H1 (cell line): ENCODE data around the gene PEAK3. TPM values are rescaled to one million over a fixed set of nuclear protein-coding genes. Genes with fewer than 3 reads are reported as not detected.

Source experiments
- CTCF ChIA-PET: fragments of 300-600 bp; sonication (Branson Sonifier 250); formaldehyde crosslinking; loops from one replicate; lab custom pipeline; 2021; ENCODE audit not compliant: partially characterized antibody; lab: Charles Lee
- POLR2A ChIA-PET: fragments of 300-600 bp; sonication (Branson Sonifier 250); formaldehyde crosslinking; loops from one replicate; lab custom pipeline; 2021; ENCODE audit warnings: inconsistent platforms; ENCODE audit not compliant: partially characterized antibody; lab: Charles Lee
- DNase-seq, 2 experiments: peaks; one replicate each; pipeline versions ENCODE4 v3.0.0 to v3.0.0-alpha.2; 2010 to 2022; ENCODE audit warnings: low spot score in 2 of 2, low read depth in 1 of 2, mixed read lengths in 1 of 2
- FAIRE-seq: peaks from 2 replicates; lab custom pipeline; 2011; peaks lifted over from hg19 to GRCh38; lab: Jason Lieb, UNC
- H2AFZ ChIP-seq: 2 replicates; pipeline ENCODE4 v1.8.1; 2012; ENCODE audit warnings: low read length, inconsistent platforms
- H2AK5ac ChIP-seq: 2 replicates; pipeline ENCODE4 v1.6.1; 2013; ENCODE audit warnings: low read depth, low read length
- H2BK120ac ChIP-seq: replicated peaks from 2 replicates; pipeline ENCODE3; 2013; ENCODE audit warnings: low read depth, low read length, inconsistent platforms
- H2BK12ac ChIP-seq: 2 replicates; pipeline ENCODE4 v1.6.1; 2013; ENCODE audit warnings: low read depth, low read length
- H2BK15ac ChIP-seq: 2 replicates; pipeline ENCODE4 v1.6.1; 2013; ENCODE audit warnings: low read length
- H2BK20ac ChIP-seq: 2 replicates; pipeline ENCODE4 v1.6.1; 2013; ENCODE audit warnings: low read length
- H2BK5ac ChIP-seq: 2 replicates; pipeline ENCODE4 v1.6.1; 2013; ENCODE audit warnings: low read depth, low read length
- H3K14ac ChIP-seq: 2 replicates; pipeline ENCODE4 v1.6.1; 2013; ENCODE audit warnings: inconsistent platforms; ENCODE audit not compliant: insufficient read length
- H3K18ac ChIP-seq: 2 replicates; pipeline ENCODE4 v1.6.1; 2013; ENCODE audit warnings: low read length; ENCODE audit errors: extremely low read depth
- H3K23ac ChIP-seq: 2 replicates; pipeline ENCODE4 v1.6.1; 2013; ENCODE audit warnings: inconsistent platforms; ENCODE audit not compliant: insufficient read length
- H3K23me2 ChIP-seq: 2 replicates; pipeline ENCODE4 v1.6.1; 2013; ENCODE audit warnings: low read depth, low read length
- H3K27ac ChIP-seq: 2 replicates; pipeline ENCODE4 v1.6.1; 2011; ENCODE audit warnings: low read depth, low read length, inconsistent platforms
- H3K27me3 ChIP-seq, 4 experiments: replicated peaks in 1 of 4; 1 replicate in 1 of 4; 2 replicates in 3 of 4; pipeline versions ENCODE4 v1.6.1 to v1.8.1; 2011 to 2013; ENCODE audit warnings: low read length in 3 of 4, mild to moderate bottlenecking in 3 of 4, inconsistent platforms in 2 of 4, mixed read lengths in 2 of 4, moderate library complexity in 1 of 4; ENCODE audit not compliant: control insufficient read depth in 3 of 4, insufficient read depth in 3 of 4; ENCODE audit errors: extremely low read depth in 1 of 4
- H3K36me3 ChIP-seq, 4 experiments: 2 replicates each; pipeline versions ENCODE4 v1.6.1 to v1.8.1; 2011 to 2013; ENCODE audit warnings: mild to moderate bottlenecking in 4 of 4, low read length in 3 of 4, moderate library complexity in 2 of 4, control low read depth in 1 of 4, inconsistent platforms in 1 of 4; ENCODE audit not compliant: insufficient read depth in 4 of 4, control insufficient read depth in 2 of 4
- H3K4ac ChIP-seq: replicated peaks from 2 replicates; pipeline ENCODE3; 2013; ENCODE audit warnings: low read length, low read depth, mixed read lengths, inconsistent platforms; ENCODE audit not compliant: insufficient read length
- H3K4me1 ChIP-seq, 4 experiments: replicated peaks in 1 of 4; 1 replicate in 1 of 4; 2 replicates in 3 of 4; pipeline versions ENCODE4 v1.6.1 to v1.8.1; 2011 to 2013; ENCODE audit warnings: low read length in 3 of 4, inconsistent platforms in 2 of 4, mixed read lengths in 1 of 4; ENCODE audit not compliant: insufficient read depth in 4 of 4, control insufficient read depth in 3 of 4
- H3K4me2 ChIP-seq, 2 experiments: 2 replicates each; pipeline versions ENCODE4 v1.6.1 to v1.8.1; 2011 to 2013; ENCODE audit warnings: low read depth in 2 of 2, low read length in 2 of 2, control low read depth in 1 of 2, inconsistent platforms in 1 of 2, mild to moderate bottlenecking in 1 of 2; ENCODE audit not compliant: insufficient read depth in 1 of 2
- H3K4me3 ChIP-seq, 4 experiments: fragments of 200-600, 300-600 bp in 1 of 4; sonication (generic), shearing (Covaris generic), sonication (Bioruptor Twin) in 1 of 4; 2 replicates each; pipeline versions ENCODE4 v1.5.1 to v1.8.1; 2011 to 2016; ENCODE audit warnings: low read length in 4 of 4, low read depth in 3 of 4, control low read depth in 2 of 4, inconsistent platforms in 2 of 4, mild to moderate bottlenecking in 2 of 4, mixed read lengths in 1 of 4, moderate library complexity in 1 of 4; ENCODE audit not compliant: insufficient read depth in 2 of 4; ENCODE audit errors: extremely low read depth in 1 of 4
- H3K56ac ChIP-seq: replicated peaks from 2 replicates; pipeline ENCODE3; 2013; ENCODE audit warnings: low read depth, mild to moderate bottlenecking, mixed read lengths, low read length, inconsistent platforms; ENCODE audit not compliant: insufficient read length
- H3K79me1 ChIP-seq: 2 replicates; pipeline ENCODE4 v1.6.1; 2013; ENCODE audit warnings: low read depth, low read length, control low read depth
- H3K79me2 ChIP-seq, 2 experiments: 2 replicates each; pipeline versions ENCODE4 v1.6.1 to v1.8.1; 2012 to 2013; ENCODE audit warnings: low read length in 2 of 2, mild to moderate bottlenecking in 2 of 2, inconsistent platforms in 1 of 2; ENCODE audit not compliant: insufficient read depth in 2 of 2, control insufficient read depth in 1 of 2
- H3K9ac ChIP-seq, 4 experiments: replicated peaks in 1 of 4; 1 replicate in 1 of 4; 2 replicates in 3 of 4; pipeline versions ENCODE4 v1.6.1 to v1.8.1; 2011 to 2013; ENCODE audit warnings: low read depth in 3 of 4, low read length in 3 of 4, control low read depth in 2 of 4, mild to moderate bottlenecking in 2 of 4, moderate library complexity in 2 of 4, inconsistent platforms in 1 of 4; ENCODE audit errors: extremely low read depth in 1 of 4
- H3K9me3 ChIP-seq, 2 experiments: 2 replicates each; pipeline versions ENCODE4 v1.6.1 to v1.8.1; 2012 to 2013; ENCODE audit warnings: mild to moderate bottlenecking in 2 of 2, moderate library complexity in 2 of 2, control low read depth in 1 of 2, inconsistent platforms in 1 of 2, low read depth in 1 of 2, low read length in 1 of 2, mixed read lengths in 1 of 2; ENCODE audit not compliant: insufficient read depth in 2 of 2
- H4K20me1 ChIP-seq, 2 experiments: replicated peaks in 1 of 2; 2 replicates each; pipeline versions ENCODE3 to v1.8.1; 2011 to 2013; ENCODE audit warnings: inconsistent platforms in 2 of 2, low read length in 2 of 2, mild to moderate bottlenecking in 1 of 2; ENCODE audit not compliant: insufficient read depth in 2 of 2, control insufficient read depth in 1 of 2
- H4K5ac ChIP-seq: 2 replicates; pipeline ENCODE4 v1.6.1; 2013; ENCODE audit warnings: low read length, low read depth, mixed read lengths, inconsistent platforms; ENCODE audit not compliant: insufficient read length
- H4K8ac ChIP-seq: 2 replicates; pipeline ENCODE4 v1.8.0; 2013; ENCODE audit warnings: mild to moderate bottlenecking, moderate library complexity, low read length, inconsistent platforms; ENCODE audit not compliant: insufficient read depth; ENCODE audit errors: extremely low read depth
- H4K91ac ChIP-seq: replicated peaks from 2 replicates; pipeline ENCODE3; 2013; ENCODE audit warnings: low read length, mixed read lengths, inconsistent platforms; ENCODE audit not compliant: insufficient read length
- CBX8 ChIP-seq: fragments of 300-800, 300-1000 bp; sonication (generic); IDR thresholded peaks from 2 replicates; pipeline ENCODE4 v1.7.1; 2016; ENCODE audit warnings: low read depth, low read length, borderline replicate concordance
- CEBPB ChIP-seq: IDR thresholded peaks from 2 replicates; pipeline ENCODE4 v1.6.1; 2012; ENCODE audit warnings: low read depth, low read length
- EGR1 ChIP-seq: IDR thresholded peaks from 2 replicates; pipeline ENCODE4 v1.6.1; 2011; ENCODE audit warnings: low read depth, low read length, borderline replicate concordance
- FOSL1 ChIP-seq: IDR thresholded peaks from 2 replicates; pipeline ENCODE4 v1.6.1; 2011; ENCODE audit warnings: mild to moderate bottlenecking, low read depth, low read length, moderate library complexity; ENCODE audit not compliant: insufficient read depth
- RAD21 ChIP-seq, 2 experiments: IDR thresholded peaks in 1 of 2; conservative IDR thresholded peaks in 1 of 2; 2 replicates each; pipeline ENCODE4 v1.6.1; 2011; ENCODE audit warnings: low read depth in 2 of 2, low read length in 2 of 2, improper control_type of control experiment in 1 of 2, inconsistent platforms in 1 of 2, mild to moderate bottlenecking in 1 of 2, moderate library complexity in 1 of 2
- SP1 ChIP-seq: IDR thresholded peaks from 2 replicates; pipeline ENCODE4 v1.6.1; 2011; ENCODE audit warnings: low read depth, low read length
- TEAD4 ChIP-seq: IDR thresholded peaks from 2 replicates; pipeline ENCODE4 v1.6.1; 2012; ENCODE audit warnings: low read depth, low read length, inconsistent platforms, mixed read lengths
- WGBS, 2 experiments: shearing (Covaris generic) in 1 of 2; methylation state at CpG; one replicate each; pipeline versions ENCODE4 v1.1.6 to v1.1.7; 2013 to 2015; ENCODE audit warnings: low lambda C conversion rate in 2 of 2, mixed read lengths in 2 of 2, inconsistent platforms in 1 of 2, low coverage in 1 of 2, missing lambda C conversion rate in 1 of 2; ENCODE audit not compliant: insufficient replicate concordance in 2 of 2, insufficient coverage in 1 of 2, insufficient read length in 1 of 2; ENCODE audit errors: extremely low coverage in 1 of 2, missing lambda C conversion rate in 1 of 2; 5-methylcytosine and 5-hydroxymethylcytosine counted together
- polyA plus RNA-seq, 7 experiments: library from polyadenylated mRNA; depleted of rRNA in 3 of 7; stranded (reverse) in 5 of 7; unstranded in 2 of 7; fragments of >200 nt in 5 of 7; fragments of 200-250 nt in 2 of 7; gene quantifications; 1 replicate in 5 of 7; 2 replicates in 1 of 7; 4 replicates in 1 of 7; pipeline versions ENCODE4 v1.2.1 to v1.2.3, GENCODE V29; 2011 to 2013; ENCODE audit warnings: missing spikeins in 2 of 7, mixed read lengths in 2 of 7
- total RNA-seq: library from RNA; stranded (reverse); fragmentation: NEBNext Ultra II Directional; extraction: Animal tissue kit (Norgen Biotek cat#: 25700); gene quantifications from 2 replicates; pipeline ENCODE4 v1.2.1, GENCODE V29; 2021

Gene PEAK3
- total and polyA plus RNA-seq, 2 of the 8 experiments (the other 6 are each of a cell fraction or from before 2014, with no cell fraction given) = not detected

GRCh38 chr19:2239173-2239572, 42.8 kb downstream of the PEAK3 start:
- no peaks in the 10 kb centered on the region for H3K27me3 ChIP-seq
- H3K14ac ChIP-seq = no peak overlapping the region
- H4K5ac ChIP-seq = no peak overlapping the region
- H3K4me3 ChIP-seq = peak overlapping the region in 3 of 4 experiments; percentile 21 to 81 (median 23); a peak in 5 of 8 replicates
- peaks cover 44 to 85% of the 10 kb centered on the region in 2 experiments for H3K79me2 ChIP-seq
- H2BK120ac ChIP-seq = no peak overlapping the region
- no peak overlapping the region; a peak in 1 of 7 replicates for H3K9ac ChIP-seq
- peaks cover 7 to 18% (median 13%) of the 10 kb centered on the region in 4 experiments; a peak in 7 of 8 replicates for H3K36me3 ChIP-seq
- CTCF ChIA-PET = interaction anchor here (0.6 to 4.1 kb wide), 10 partner anchors 10 to 178 kb away, joined by 3 to 35 read pairs (median 4); partner anchors contain the start of gene AMH
- no peak overlapping the region for H2BK15ac ChIP-seq
- H4K91ac ChIP-seq = no peak overlapping the region
- H3K27ac ChIP-seq = no peak overlapping the region
- no peak overlapping the region for H2BK12ac ChIP-seq
- H2AK5ac ChIP-seq = no peak overlapping the region
- H4K8ac ChIP-seq = no peak overlapping the region
- FAIRE-seq (no peak), DNase-seq (no peak)
- peak overlapping the region; percentile 7 to 93 for H3K4me2 ChIP-seq
- no peak overlapping the region for H2BK5ac ChIP-seq
- peaks cover 9% of the 10 kb centered on the region; the same call in 1 of the 2 replicates for H3K23me2 ChIP-seq
- TF ChIP-seq CBX8 (no peak), CEBPB (no peak), RAD21 (IDR thresholded peaks at IDR 0.05 in 1 of 2, conservative IDR thresholded peaks at IDR 0.05 in 1 of 2; ENCODE audit: low read depth in 2 of 2, low read length in 2 of 2) (no peak), TEAD4 (no peak), FOSL1 (no peak), SP1 (no peak), EGR1 (no peak)
- TF ChIP-seq, all 59 proteins: peak for 0
- Histone ChIP-seq H3K18ac (no peak overlapping the region), H2BK20ac (no peak overlapping the region), H3K4me1 (peaks cover 0 to 24% (median 14%) of the 10 kb centered on the region in 4 experiments; a peak in 6 of 7 replicates), H3K56ac (no peak overlapping the region), H2AFZ (no peak overlapping the region), H3K4ac (no peak overlapping the region), H3K9me3 (no peaks in the 10 kb centered on the region), H3K79me1 (peaks cover 29% of the 10 kb centered on the region), H3K23ac (no peak overlapping the region), H4K20me1 (peaks cover 37 to 52% of the 10 kb centered on the region in 2 experiments)
- POLR2A ChIA-PET = interaction anchor here (0.7 to 10.3 kb wide), 19 partner anchors 9 to 187 kb away, joined by 3 to 206 read pairs (median 5); partner anchors contain the start of genes AMH, JSRP1, LSM7 and SPPL2B
- WGBS, 2 experiments = 80% methylated on average over 9 of the region's 10 CpGs; no CpG with 5 or more reads in 1 of the 2 experiments
